PC-3 (cell line): ENCODE data around the gene ILK. TPM values are rescaled to one million over a fixed set of nuclear protein-coding genes. Genes with fewer than 3 reads are reported as not detected.

Source experiments
- ATAC-seq: fragments of 200-7000 bp; cut with Tn5 transposase; 2 replicates; pipeline ENCODE4 v1.9.1; 2020; ENCODE audit warnings: mild to moderate bottlenecking, moderate library complexity
- BruUV-seq: library from RNA; stranded (reverse); fragments of 400-500 nt; replicated peaks from 2 replicates; lab custom pipeline; 2021; lab: Mats Ljungman, UMichigan
- CTCF ChIA-PET: fragments of 300-600 bp; sonication (Branson Sonifier 250); formaldehyde crosslinking; loops from one replicate; lab custom pipeline; 2022; ENCODE audit warnings: antibody characterized with exemption; lab: Charles Lee
- POLR2A ChIA-PET: fragments of 300-600 bp; sonication (Branson Sonifier 250); formaldehyde crosslinking; loops from one replicate; lab custom pipeline; 2022; ENCODE audit warnings: antibody characterized with exemption; ENCODE audit not compliant: unreplicated experiment; lab: Charles Lee
- DNase-seq: peaks from one replicate; pipeline ENCODE4 v3.0.0-alpha.2; 2015
- H2AFZ ChIP-seq: fragments of 300-600 bp; sonication (generic); 2 replicates; pipeline ENCODE4 v1.6.0; 2016; ENCODE audit warnings: antibody characterized with exemption, low read length
- H3F3A ChIP-seq: fragments of 300-600 bp; sonication (generic); one replicate; pipeline ENCODE4 v1.6.0; 2017; ENCODE audit warnings: antibody characterized with exemption, low read length, control low read depth, mild to moderate bottlenecking; ENCODE audit not compliant: unreplicated experiment
- H3K27ac ChIP-seq: fragments of 300-600 bp; sonication (generic); 2 replicates; pipeline ENCODE4 v1.5.1; 2016; ENCODE audit warnings: mild to moderate bottlenecking, low read length
- H3K27me3 ChIP-seq: fragments of 300-600 bp; sonication (generic); 2 replicates; pipeline ENCODE4 v1.6.1; 2016; ENCODE audit warnings: low read length, mixed read lengths
- H3K36me3 ChIP-seq: fragments of 300-600 bp; sonication (generic); 2 replicates; pipeline ENCODE4 v1.6.1; 2016; ENCODE audit warnings: low read depth, mixed run types, low read length, mixed read lengths
- H3K4me1 ChIP-seq: fragments of 300-600 bp; sonication (generic); 2 replicates; pipeline ENCODE4 v1.5.1; 2016; ENCODE audit warnings: low read length; ENCODE audit not compliant: insufficient read depth
- H3K4me2 ChIP-seq: fragments of 300-600 bp; sonication (generic); 2 replicates; pipeline ENCODE4 v1.6.0; 2016; ENCODE audit warnings: low read length
- H3K4me3 ChIP-seq: fragments of 300-600 bp; sonication (generic); 2 replicates; pipeline ENCODE4 v1.5.1; 2016; ENCODE audit warnings: mild to moderate bottlenecking, low read length, mixed read lengths
- H3K79me2 ChIP-seq: fragments of 300-600 bp; sonication (generic); 2 replicates; pipeline ENCODE4 v1.6.1; 2017; ENCODE audit warnings: low read length, mixed read lengths
- H3K9ac ChIP-seq: fragments of 300-600 bp; sonication (generic); 2 replicates; pipeline ENCODE4 v1.6.0; 2016; ENCODE audit warnings: mild to moderate bottlenecking, low read length
- H3K9me2 ChIP-seq: fragments of 300-600 bp; sonication (generic); replicated peaks from 2 replicates; pipeline ENCODE4 v1.6.1; 2016; ENCODE audit warnings: mixed run types, low read length, mixed read lengths
- H3K9me3 ChIP-seq: fragments of 300-600 bp; sonication (generic); 2 replicates; pipeline ENCODE4 v1.6.1; 2016; ENCODE audit warnings: low read length, mixed read lengths
- H4K20me1 ChIP-seq: fragments of 300-600 bp; sonication (generic); 2 replicates; pipeline ENCODE4 v1.6.1; 2016; ENCODE audit warnings: low read length, mixed read lengths
- EZH2 ChIP-seq: fragments of 300-600 bp; sonication (generic); IDR thresholded peaks from one replicate; pipeline ENCODE4 v1.6.1; 2017; ENCODE audit warnings: antibody characterized with exemption, mild to moderate bottlenecking, low read length; ENCODE audit not compliant: unreplicated experiment
- EZH2phosphoT487 ChIP-seq: fragments of 300-600 bp; sonication (generic); IDR thresholded peaks from 2 replicates; pipeline ENCODE4 v1.6.1; 2018; ENCODE audit warnings: mild to moderate bottlenecking, antibody characterized with exemption, low read length, borderline replicate concordance
- intact Hi-C: fragments of 100-400 bp; cut with micrococcal nuclease; formaldehyde crosslinking; loops from 2 replicates; pipeline ENCODE4 v1.9.0; 2023
- total RNA-seq: library from RNA; depleted of rRNA; stranded (reverse); fragments of >200 nt; gene quantifications from 2 replicates; pipeline ENCODE4 v1.2.3, GENCODE V29; 2014
- TF ChIP-seq, protein P1 (sequence below): fragments of 300-600 bp; sonication (generic); conservative IDR thresholded peaks from 2 replicates; pipeline ENCODE4 v1.5.1; 2017; ENCODE audit warnings: antibody characterized with exemption, low read depth, mild to moderate bottlenecking, low read length

Gene ILK
- total RNA-seq, 1 experiment from 2014 or later, result 73.9 TPM

DNA sequence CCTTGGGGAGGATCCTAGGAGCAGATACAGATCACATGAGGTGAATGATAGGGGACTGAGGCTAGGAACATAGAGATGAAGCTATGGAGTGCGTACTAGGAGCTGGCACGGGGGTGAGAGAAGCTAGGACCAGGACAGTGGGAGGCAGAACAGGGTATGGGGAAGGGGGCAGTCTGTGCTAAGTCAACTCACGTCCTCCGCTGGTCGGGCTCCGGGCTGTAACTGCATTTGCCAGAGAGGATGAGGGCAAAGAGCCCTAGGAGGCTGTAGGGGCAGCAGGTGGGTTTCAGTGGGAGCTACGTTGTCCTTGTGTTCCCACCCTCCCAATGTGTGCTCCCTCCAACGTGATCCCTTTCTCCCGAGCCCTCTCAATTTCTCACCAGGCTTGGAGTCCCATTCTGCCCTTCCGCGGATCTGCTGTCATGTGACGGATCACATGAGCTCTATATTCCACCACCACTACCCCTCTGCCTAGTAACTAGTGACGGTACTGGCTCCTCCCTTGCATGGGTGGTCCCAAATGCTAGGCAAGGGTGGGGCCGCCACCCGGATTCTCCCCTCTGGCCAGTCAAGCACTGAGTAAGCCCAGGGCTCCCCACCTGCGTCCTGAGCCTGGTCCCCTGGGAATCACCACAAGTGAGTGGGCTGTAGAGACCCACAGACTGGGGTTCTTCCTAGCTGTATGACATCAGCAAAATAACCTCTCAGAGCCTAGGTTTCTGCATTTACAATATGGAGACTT lies 15.6 kb downstream of the ILK start, which contains the start of gene TPP1:
TPP1 (minus strand) TSS at position 419 of the 742 bp plus-strand sequence; CDS start at position 397, 22 bp downstream.
- Histone ChIP-seq H2AFZ (peak within 1 kb of the TSS; percentile 85), H3K27me3 (no peaks in the 10 kb centered on the region), H3K27ac (0 out of 2 replicates have a peak within 1 kb of the TSS, but pooled peaks have one; percentile 1), H3K79me2 (peaks cover 3% of the 10 kb centered on the region; the same call in 1 of the 2 replicates), H3F3A (no peaks in the 10 kb centered on the region), H3K4me3 (peak within 1 kb of the TSS; percentile 79), H3K4me2 (peak within 1 kb of the TSS; percentile 98), H3K36me3 (no peaks in the 10 kb centered on the region), H3K4me1 (peaks cover 14% of the 10 kb centered on the region), H3K9ac (peak within 1 kb of the TSS; percentile 67), H4K20me1 (no peaks in the 10 kb centered on the region), H3K9me3 (no peaks in the 10 kb centered on the region), H3K9me2 (no peaks in the 10 kb centered on the region)
- POLR2A ChIA-PET, result interaction anchor here (0.6 to 0.8 kb wide), 3 partner anchors 9 to 387 kb away, joined by 5 to 7 read pairs (median 7); partner anchors contain the start of gene MRPL17
- DNase-seq, result peak; percentile 93
- TSS peak; percentile 55 for BruUV-seq
- intact Hi-C loops, result loop anchor here (2.0 kb wide), 1 partner anchor 84 kb away; no protein-coding TSS in a partner anchor
- ATAC-seq, result peak; percentile 90
- CTCF ChIA-PET, result interaction anchor here (0.6 to 1.2 kb wide), 3 partner anchors 64 to 136 kb away, joined by 3 to 4 read pairs (median 4); partner anchors contain the start of gene MRPL17
- TF ChIP-seq, protein P1, sequence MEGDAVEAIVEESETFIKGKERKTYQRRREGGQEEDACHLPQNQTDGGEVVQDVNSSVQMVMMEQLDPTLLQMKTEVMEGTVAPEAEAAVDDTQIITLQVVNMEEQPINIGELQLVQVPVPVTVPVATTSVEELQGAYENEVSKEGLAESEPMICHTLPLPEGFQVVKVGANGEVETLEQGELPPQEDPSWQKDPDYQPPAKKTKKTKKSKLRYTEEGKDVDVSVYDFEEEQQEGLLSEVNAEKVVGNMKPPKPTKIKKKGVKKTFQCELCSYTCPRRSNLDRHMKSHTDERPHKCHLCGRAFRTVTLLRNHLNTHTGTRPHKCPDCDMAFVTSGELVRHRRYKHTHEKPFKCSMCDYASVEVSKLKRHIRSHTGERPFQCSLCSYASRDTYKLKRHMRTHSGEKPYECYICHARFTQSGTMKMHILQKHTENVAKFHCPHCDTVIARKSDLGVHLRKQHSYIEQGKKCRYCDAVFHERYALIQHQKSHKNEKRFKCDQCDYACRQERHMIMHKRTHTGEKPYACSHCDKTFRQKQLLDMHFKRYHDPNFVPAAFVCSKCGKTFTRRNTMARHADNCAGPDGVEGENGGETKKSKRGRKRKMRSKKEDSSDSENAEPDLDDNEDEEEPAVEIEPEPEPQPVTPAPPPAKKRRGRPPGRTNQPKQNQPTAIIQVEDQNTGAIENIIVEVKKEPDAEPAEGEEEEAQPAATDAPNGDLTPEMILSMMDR, result no peak
- TF ChIP-seq EZH2phosphoT487, result no peak
- TF ChIP-seq EZH2, result no peak

DNA sequence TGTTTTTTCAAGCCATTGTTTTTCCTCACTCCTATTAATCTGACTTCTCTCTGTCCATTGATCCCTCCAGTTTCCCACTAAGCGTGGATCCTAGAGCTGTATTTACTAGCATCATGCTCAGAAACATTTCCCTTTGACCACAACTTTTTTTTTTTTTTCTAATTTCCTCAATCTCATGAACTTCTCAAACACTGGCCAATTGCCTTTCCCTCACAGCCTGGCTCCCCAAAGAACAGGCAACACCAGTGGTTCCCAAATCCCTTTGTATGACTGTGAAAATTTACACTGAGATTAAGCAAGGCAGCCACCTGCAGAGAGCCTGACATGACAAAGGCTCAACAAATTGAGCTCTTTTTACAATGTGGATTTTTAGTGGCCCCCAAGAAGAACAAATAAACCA lies 17.1 kb downstream of the ILK start:
- Histone ChIP-seq H3F3A (no peaks in the 10 kb centered on the region), H3K27me3 (no peaks in the 10 kb centered on the region), H3K4me1 (peaks cover 14% of the 10 kb centered on the region), H3K9ac (no peak overlapping the region), H3K9me2 (no peaks in the 10 kb centered on the region), H3K4me2 (no peak overlapping the region), H2AFZ (no peak overlapping the region), H3K36me3 (no peaks in the 10 kb centered on the region), H3K4me3 (no peak overlapping the region), H4K20me1 (no peaks in the 10 kb centered on the region), H3K9me3 (no peaks in the 10 kb centered on the region), H3K79me2 (peaks cover 3% of the 10 kb centered on the region; the same call in 1 of the 2 replicates), H3K27ac (no peak overlapping the region)
- intact Hi-C loops, result no loop called here
- ChIA-PET CTCF (interaction anchor here (0.6 kb wide), 1 partner anchor 63 kb away, joined by 3 read pairs; the partner anchor contains the start of gene MRPL17), POLR2A (interaction anchor here (0.7 kb wide), 1 partner anchor 12 kb away, joined by 4 read pairs; no protein-coding TSS in a partner anchor)
- TF ChIP-seq EZH2phosphoT487 (no peak), EZH2 (no peak)
- TF ChIP-seq, protein P1, result no peak
- ATAC-seq (no peak), DNase-seq (no peak)
- no TSS peak for BruUV-seq
